Heart left ventricle (tissue), 16 donors: Measurements from ENCODE around the gene CNTRL. TPM values are rescaled to one million over a fixed set of nuclear protein-coding genes. Genes with fewer than 3 reads are reported as not detected.
"Not testable (repeated sequence)": the region's sequence is repeated elsewhere in the genome, so short reads cannot be mapped to it uniquely, and the experiment has no call there.

Experiments used
- ATAC-seq, 4 donors: fragments of 200-7000 bp; cut with Tn5 transposase; one replicate each; pipeline ENCODE4 v1.9.1; 2020 to 2022; ENCODE audit warnings: moderate library complexity in 4 of 4, mild to moderate bottlenecking in 3 of 4, moderate number of reproducible peaks in 1 of 4
- DNase-seq, 5 donors: peaks; one replicate each; pipeline ENCODE4 v3.0.0-alpha.2; 2020
- H3K27ac ChIP-seq, 12 donors: fragments of 200-600 bp; sonication (generic) in 4 of 12; one replicate each; pipeline versions ENCODE4 v1.5.0 to v1.8.0; 2016 to 2022; ENCODE audit warnings: mild to moderate bottlenecking in 2 of 12
- H3K27me3 ChIP-seq, 9 donors: fragments of 200-600 bp; sonication (generic) in 2 of 9; one replicate each; pipeline versions ENCODE4 v1.5.1 to v1.8.0; 2016 to 2022; ENCODE audit warnings: mild to moderate bottlenecking in 3 of 9
- H3K36me3 ChIP-seq, 9 donors: fragments of 200-600 bp; sonication (generic) in 2 of 9; one replicate each; pipeline versions ENCODE4 v1.5.0 to v1.8.0; 2018 to 2022; ENCODE audit warnings: mild to moderate bottlenecking in 2 of 9
- H3K4me1 ChIP-seq, 12 donors: fragments of 200-600 bp; sonication (generic) in 4 of 12; one replicate each; pipeline versions ENCODE4 v1.5.0 to v1.8.0; 2016 to 2022; ENCODE audit warnings: mild to moderate bottlenecking in 3 of 12
- H3K4me3 ChIP-seq, 12 donors: fragments of 200-600 bp; sonication (generic) in 4 of 12; one replicate each; pipeline versions ENCODE4 v1.5.0 to v1.8.0; 2017 to 2022; ENCODE audit warnings: mild to moderate bottlenecking in 9 of 12, moderate library complexity in 4 of 12
- H3K9me3 ChIP-seq, 12 donors: fragments of 200-600 bp; sonication (generic) in 4 of 12; one replicate each; pipeline versions ENCODE4 v1.5.0 to v1.8.0; 2016 to 2022; ENCODE audit warnings: mild to moderate bottlenecking in 1 of 12
- POLR2A ChIP-seq, 2 donors: fragments of 450-650 bp; IDR thresholded peaks; one replicate each; pipeline ENCODE4 v1.6.1; 2017; ENCODE audit warnings: antibody characterized with exemption in 2 of 2, mild to moderate bottlenecking in 2 of 2, moderate library complexity in 2 of 2
- WGBS, 4 donors: extraction: QIAGEN DNeasy Blood & Tissue Kit in 2 of 4; methylation state at CpG; one replicate each; pipeline versions ENCODE4 v1.1.5 to v1.1.7; 2013 to 2018; 5-methylcytosine and 5-hydroxymethylcytosine counted together
- intact Hi-C, 10 donors: fragments of 100-400 bp; cut with DNase I; formaldehyde crosslinking; loops; one replicate each; pipeline versions ENCODE4 v1.11.1 to v1.14.2; 2022
- polyA plus RNA-seq, 2 donors: library from polyadenylated mRNA; stranded (reverse); fragments of 200-250 nt; gene quantifications; one replicate each; pipeline ENCODE4 v1.2.3, GENCODE V29; 2013
- total RNA-seq, 9 donors: library from RNA; depleted of rRNA in 2 of 9; stranded (reverse); fragments of >200 nt in 2 of 9; fragmentation: NEBNext Ultra II Directional in 3 of 9; extraction: Animal tissue kit (Norgen Biotek cat#: 25700) in 3 of 9; gene quantifications; one replicate each; pipeline versions ENCODE4 v1.1.0 to v1.2.4, GENCODE V29; 2016 to 2023
- TF ChIP-seq, protein P1 (sequence below), 12 donors: fragments of 200-600 bp; sonication (generic) in 4 of 12; IDR thresholded peaks; one replicate each; pipeline versions ENCODE4 v1.5.0 to v1.8.0; 2018 to 2022; ENCODE audit warnings: antibody characterized with exemption in 12 of 12, mild to moderate bottlenecking in 5 of 12
- donor health status: ischemic (EF 13 %, LVEDD 7.1; RV severe dilation, severe dysfunction).
- donor health status: healthy with polysubstance abuse.
- donor health status: DM: no; HTN: yes; CAD: no.
- donor health status: DM: no; HTN: no; CAD: no.
- donor health status: ischemic (EF 25% LVEDD 6.9; RV normal size, moderate dysfunction).
- donor health status: ischemic (EF 25% LVEDD 5.7; RV mildly dilated, moderate dysfunction).
- donor health status: healthy.
- donor health status: DM: yes; HTN: yes; CAD: no.
- donor health status: ischemic (EF 35%, LVEDD 5.7; RV mildly dilated, moderate dysfunction).
- donor health status: nonischemic (EF 11% LVEDD 7.7; RV severe dilation, severe dysfunction).
- donor health status: DM: yes; HTN: yes; CAD: no.
- donor health status: PGD.
- donor health status: ischemic (EF 29% LVEDD 5.4; RV normal size, mild dysfunction).
- donor health status: nonischemic (EF 23%, LVEDD 6.1; RV moderate dilation, normal function).

The CNTRL gene
- total and polyA plus RNA-seq, 11 donors, result 2.5 to 11.4 (median 3.7) TPM

DNA sequence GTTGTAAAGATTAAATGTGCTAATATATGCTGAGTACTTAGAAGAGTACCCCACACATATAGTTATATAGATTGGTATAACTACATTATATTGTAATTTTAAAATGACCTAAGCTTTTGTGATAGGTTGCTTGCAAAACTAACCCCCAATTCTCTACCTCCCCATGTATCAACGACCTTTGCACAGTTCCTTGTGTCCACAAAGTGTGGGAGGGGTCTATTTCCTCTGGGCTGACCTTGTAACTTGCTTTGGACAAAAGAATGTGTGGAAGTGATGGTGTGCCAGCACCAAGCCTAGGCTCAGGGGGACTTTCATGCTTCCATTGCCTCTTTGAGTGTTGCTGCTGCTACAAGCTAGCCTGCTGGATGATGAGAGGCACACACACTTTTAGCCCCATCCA is 45.3 kb upstream of the CNTRL start:
- H3K4me3 ChIP-seq, result no peak overlapping the region
- H3K27ac ChIP-seq, result no peak overlapping the region
- peaks cover 0 to 3% (median 0%) of the 10 kb centered on the region in 9 donors for H3K36me3 ChIP-seq
- no peaks in the 10 kb centered on the region for H3K27me3 ChIP-seq
- WGBS, 4 donors, result 43 to 71% (median 69%) methylated on average over 1 of the region's 1 CpG
- DNase-seq (no peak), ATAC-seq (no peak)
- H3K9me3 ChIP-seq, result peaks cover 0 to 9% (median 0%) of the 10 kb centered on the region in 12 donors
- TF ChIP-seq, protein P1, sequence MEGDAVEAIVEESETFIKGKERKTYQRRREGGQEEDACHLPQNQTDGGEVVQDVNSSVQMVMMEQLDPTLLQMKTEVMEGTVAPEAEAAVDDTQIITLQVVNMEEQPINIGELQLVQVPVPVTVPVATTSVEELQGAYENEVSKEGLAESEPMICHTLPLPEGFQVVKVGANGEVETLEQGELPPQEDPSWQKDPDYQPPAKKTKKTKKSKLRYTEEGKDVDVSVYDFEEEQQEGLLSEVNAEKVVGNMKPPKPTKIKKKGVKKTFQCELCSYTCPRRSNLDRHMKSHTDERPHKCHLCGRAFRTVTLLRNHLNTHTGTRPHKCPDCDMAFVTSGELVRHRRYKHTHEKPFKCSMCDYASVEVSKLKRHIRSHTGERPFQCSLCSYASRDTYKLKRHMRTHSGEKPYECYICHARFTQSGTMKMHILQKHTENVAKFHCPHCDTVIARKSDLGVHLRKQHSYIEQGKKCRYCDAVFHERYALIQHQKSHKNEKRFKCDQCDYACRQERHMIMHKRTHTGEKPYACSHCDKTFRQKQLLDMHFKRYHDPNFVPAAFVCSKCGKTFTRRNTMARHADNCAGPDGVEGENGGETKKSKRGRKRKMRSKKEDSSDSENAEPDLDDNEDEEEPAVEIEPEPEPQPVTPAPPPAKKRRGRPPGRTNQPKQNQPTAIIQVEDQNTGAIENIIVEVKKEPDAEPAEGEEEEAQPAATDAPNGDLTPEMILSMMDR (IDR thresholded peaks at IDR 0.05), result no peak
- no peak for TF ChIP-seq POLR2A (IDR thresholded peaks at IDR 0.05)
- intact Hi-C loops, result no loop called here
- no peaks in the 10 kb centered on the region for H3K4me1 ChIP-seq

DNA sequence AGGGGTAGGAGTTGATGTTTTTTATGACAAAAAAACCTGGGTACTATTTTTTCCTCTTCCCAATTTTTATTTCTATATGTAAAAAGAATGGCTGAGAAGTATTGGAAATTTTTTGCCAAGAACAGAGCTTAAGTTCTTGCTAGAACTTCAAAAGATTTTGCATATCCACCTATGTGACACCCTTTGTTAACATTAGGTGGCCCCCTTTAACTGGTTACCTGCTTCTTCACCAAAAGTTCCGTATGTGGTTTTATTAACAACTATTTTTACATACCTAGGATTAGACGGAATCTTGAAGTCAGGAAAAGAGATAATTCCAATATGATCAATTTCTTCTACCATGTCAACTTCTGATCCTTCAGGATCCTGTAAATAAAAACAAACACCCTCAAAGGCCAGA is 40.2 kb upstream of the CNTRL start:
- WGBS, 4 donors, result 82 to 89% (median 87%) methylated on average over 2 of the region's 2 CpGs
- Histone ChIP-seq H3K4me1 (no peaks in the 10 kb centered on the region), H3K4me3 (no peak overlapping the region), H3K27me3 (no peaks in the 10 kb centered on the region), H3K27ac (no peak overlapping the region), H3K9me3 (peaks cover 0 to 10% (median 0%) of the 10 kb centered on the region in 12 donors), H3K36me3 (peaks cover 0 to 7% (median 0%) of the 10 kb centered on the region in 9 donors)
- TF ChIP-seq, protein P1 (IDR thresholded peaks at IDR 0.05), result no peak
- no peak for TF ChIP-seq POLR2A (IDR thresholded peaks at IDR 0.05)
- ATAC-seq (no peak), DNase-seq (no peak)
- intact Hi-C loops, result no loop called here

DNA sequence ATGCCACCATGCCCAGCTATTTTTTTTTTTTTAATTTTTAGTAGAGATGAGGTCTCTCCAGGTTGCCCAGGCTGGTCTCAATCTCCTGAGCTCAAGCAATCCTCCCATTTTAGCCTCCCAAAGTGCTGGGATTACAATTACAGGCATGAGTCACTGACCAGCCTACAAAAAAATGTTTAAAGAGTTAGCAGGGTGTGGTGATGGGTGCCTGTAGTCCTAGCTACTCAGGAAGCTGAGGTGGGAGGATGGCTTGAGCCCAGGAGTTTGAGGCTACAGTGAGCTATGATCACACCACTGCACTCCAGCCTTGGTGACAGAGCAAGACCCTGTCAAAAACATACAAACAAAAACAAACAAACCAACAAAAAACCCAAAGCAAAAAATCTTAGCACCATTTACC is 39.0 kb upstream of the CNTRL start:
- H3K36me3 ChIP-seq, H3K4me1 ChIP-seq, intact Hi-C loops, H3K27me3 ChIP-seq, DNase-seq, H3K27ac ChIP-seq, ATAC-seq, H3K4me3 ChIP-seq: not testable (repeated sequence)
- peaks cover 0 to 10% (median 0%) of the 10 kb centered on the region in 12 donors for H3K9me3 ChIP-seq

DNA sequence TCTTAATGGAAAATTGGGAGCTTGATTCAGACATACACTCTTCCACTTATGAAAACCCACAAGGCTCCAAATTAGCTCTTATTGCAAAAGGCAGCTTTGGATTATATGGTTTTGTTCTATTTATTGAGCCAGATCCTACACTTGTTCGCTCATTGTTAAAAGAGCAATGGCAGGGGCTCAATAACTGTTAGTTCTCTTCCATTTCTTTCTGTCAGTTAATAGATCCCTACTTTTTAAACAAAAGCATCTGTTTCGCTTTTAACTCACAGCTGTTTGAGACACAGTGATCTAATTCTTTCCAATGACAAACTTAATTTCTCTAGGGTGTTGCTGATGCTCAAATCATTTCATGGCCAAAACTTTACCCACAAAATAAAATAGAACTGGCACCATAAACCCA is 36.4 kb upstream of the CNTRL start:
- intact Hi-C loops, result no loop called here
- Histone ChIP-seq H3K4me3 (no peak overlapping the region), H3K4me1 (no peaks in the 10 kb centered on the region), H3K9me3 (peaks cover 0 to 10% (median 0%) of the 10 kb centered on the region in 12 donors), H3K27ac (peak overlapping the region in 2 of 12 donors; percentile 17 to 52), H3K27me3 (no peaks in the 10 kb centered on the region), H3K36me3 (peaks cover 0 to 7% (median 0%) of the 10 kb centered on the region in 9 donors)
- WGBS, 4 donors, result 77 to 92% (median 91%) methylated on average over 2 of the region's 2 CpGs
- ATAC-seq, result no peak
- TF ChIP-seq, protein P1 (IDR thresholded peaks at IDR 0.05), result no peak
- no peak for TF ChIP-seq POLR2A (IDR thresholded peaks at IDR 0.05)
- no peak for DNase-seq

DNA sequence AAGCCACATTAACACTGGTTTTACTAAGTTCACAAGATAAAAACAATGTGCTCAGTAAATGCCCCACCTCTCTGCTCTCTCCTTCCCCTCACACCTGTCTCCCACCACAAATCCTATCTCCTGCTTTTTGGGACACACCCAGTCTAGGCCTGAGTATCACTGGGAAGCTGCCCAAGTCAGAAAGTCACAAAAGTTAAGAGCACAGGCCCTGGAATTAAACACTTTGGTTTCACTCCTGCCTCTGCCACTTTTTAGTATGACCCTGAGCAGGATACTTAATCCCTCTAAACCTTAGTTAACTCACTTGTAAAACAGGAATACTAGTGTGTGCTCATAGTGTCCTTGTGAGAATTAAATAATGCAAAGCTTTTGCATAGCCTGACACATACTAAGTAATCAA is 36.0 kb upstream of the CNTRL start:
- H3K4me1 ChIP-seq, result no peaks in the 10 kb centered on the region
- ATAC-seq (no peak), DNase-seq (no peak)
- intact Hi-C loops, result no loop called here
- no peak overlapping the region for H3K4me3 ChIP-seq
- TF ChIP-seq, protein P1 (IDR thresholded peaks at IDR 0.05), result no peak
- TF ChIP-seq POLR2A (IDR thresholded peaks at IDR 0.05), result no peak
- no peaks in the 10 kb centered on the region for H3K27me3 ChIP-seq
- H3K9me3 ChIP-seq, result peaks cover 0 to 10% (median 0%) of the 10 kb centered on the region in 12 donors
- H3K27ac ChIP-seq, result peak overlapping the region in 2 of 12 donors; percentile 17 to 52
- peaks cover 0 to 7% (median 0%) of the 10 kb centered on the region in 9 donors for H3K36me3 ChIP-seq
